Mesendoderm (in vitro differentiated cells): ENCODE results near the gene TBC1D10A.
A peak's percentile ranks its signal among the peaks of the same experiment; 100 is the strongest.

ENCODE experiments used
- DNase-seq: peaks from one replicate; pipeline ENCODE4 v3.0.0; 2013
- H2AK5ac ChIP-seq: 2 replicates; pipeline ENCODE4 v1.6.1; 2013; ENCODE audit warnings: low read length, inconsistent platforms
- H2BK120ac ChIP-seq: 2 replicates; pipeline ENCODE4 v1.6.1; 2013; ENCODE audit warnings: low read depth, mild to moderate bottlenecking, low read length, moderate library complexity, mixed read lengths
- H2BK15ac ChIP-seq: replicated peaks from 2 replicates; pipeline ENCODE4 v1.6.1; 2013; ENCODE audit warnings: low read depth, mild to moderate bottlenecking, moderate library complexity
- H2BK5ac ChIP-seq: 2 replicates; pipeline ENCODE4 v1.6.1; 2013; ENCODE audit warnings: low read length, inconsistent platforms
- H3K18ac ChIP-seq: 2 replicates; pipeline ENCODE4 v1.6.1; 2013; ENCODE audit warnings: mild to moderate bottlenecking, low read length, mixed read lengths
- H3K23ac ChIP-seq: one replicate; pipeline ENCODE4 v1.6.1; 2013; ENCODE audit warnings: low read length
- H3K27ac ChIP-seq: 2 replicates; pipeline ENCODE4 v1.5.1; 2013; ENCODE audit warnings: low read depth, mild to moderate bottlenecking, inconsistent platforms, low read length, moderate library complexity
- H3K27me3 ChIP-seq: 2 replicates; pipeline ENCODE4 v1.6.1; 2013; ENCODE audit warnings: low read length, control low read depth, mild to moderate bottlenecking, inconsistent platforms; ENCODE audit not compliant: insufficient read depth, poor library complexity
- H3K36me3 ChIP-seq: 2 replicates; pipeline ENCODE4 v1.6.1; 2013; ENCODE audit warnings: low read length, inconsistent platforms; ENCODE audit not compliant: control insufficient read depth, insufficient read depth
- H3K4ac ChIP-seq: one replicate; pipeline ENCODE4 v1.6.1; 2013; ENCODE audit warnings: low read depth, mild to moderate bottlenecking, low read length, moderate library complexity
- H3K4me1 ChIP-seq: 2 replicates; pipeline ENCODE4 v1.6.1; 2013; ENCODE audit warnings: low read depth, low read length, inconsistent platforms; ENCODE audit not compliant: control insufficient read depth
- H3K4me2 ChIP-seq: 2 replicates; pipeline ENCODE4 v1.6.1; 2013; ENCODE audit warnings: low read length
- H3K4me3 ChIP-seq: 2 replicates; pipeline ENCODE4 v1.5.1; 2013; ENCODE audit warnings: mild to moderate bottlenecking, low read length
- H3K56ac ChIP-seq: one replicate; pipeline ENCODE4 v1.6.1; 2013; ENCODE audit warnings: low read length
- H3K79me1 ChIP-seq: 2 replicates; pipeline ENCODE4 v1.6.1; 2013; ENCODE audit warnings: low read length, inconsistent platforms
- H3K79me2 ChIP-seq: 2 replicates; pipeline ENCODE4 v1.6.1; 2013; ENCODE audit warnings: mild to moderate bottlenecking, low read length; ENCODE audit not compliant: control insufficient read depth, insufficient read depth
- H3K9ac ChIP-seq: 2 replicates; pipeline ENCODE4 v1.6.1; 2013; ENCODE audit warnings: low read length, inconsistent platforms
- H4K5ac ChIP-seq: one replicate; pipeline ENCODE4 v1.6.1; 2013; ENCODE audit warnings: low read length
- H4K8ac ChIP-seq: one replicate; pipeline ENCODE4 v1.6.1; 2013; ENCODE audit warnings: low read depth, mild to moderate bottlenecking, control low read depth, low read length, moderate library complexity
- WGBS: extraction: QIAGEN DNeasy Blood & Tissue Kit; methylation state at CpG from one replicate; pipeline ENCODE4 v1.1.7; 2013; ENCODE audit warnings: low lambda C conversion rate, missing lambda C conversion rate; ENCODE audit not compliant: insufficient coverage; ENCODE audit errors: extremely low coverage; 5-methylcytosine and 5-hydroxymethylcytosine counted together

The TBC1D10A gene

GRCh38 chr22:30302810-30303138 lies 24.0 kb downstream of the TBC1D10A start:
- Histone ChIP-seq H3K4me3 (no peak overlapping the region), H3K18ac (no peak overlapping the region), H2BK5ac (no peak overlapping the region), H3K27me3 (no peaks in the 10 kb centered on the region), H3K4me1 (no peaks in the 10 kb centered on the region), H2BK120ac (no peak overlapping the region), H2BK15ac (no peak overlapping the region), H3K23ac (no peak overlapping the region), H3K56ac (no peak overlapping the region), H3K79me1 (no peaks in the 10 kb centered on the region), H3K27ac (no peak overlapping the region), H3K9ac (no peak overlapping the region), H3K79me2 (no peaks in the 10 kb centered on the region), H3K4ac (no peak overlapping the region), H4K8ac (no peak overlapping the region), H3K36me3 (no peaks in the 10 kb centered on the region), H4K5ac (no peak overlapping the region), H2AK5ac (no peak overlapping the region), H3K4me2 (no peak overlapping the region)
- no peak for DNase-seq
- no CpG with 5 or more reads among the region's 5 CpGs for whole genome bisulfite sequencing

DNA sequence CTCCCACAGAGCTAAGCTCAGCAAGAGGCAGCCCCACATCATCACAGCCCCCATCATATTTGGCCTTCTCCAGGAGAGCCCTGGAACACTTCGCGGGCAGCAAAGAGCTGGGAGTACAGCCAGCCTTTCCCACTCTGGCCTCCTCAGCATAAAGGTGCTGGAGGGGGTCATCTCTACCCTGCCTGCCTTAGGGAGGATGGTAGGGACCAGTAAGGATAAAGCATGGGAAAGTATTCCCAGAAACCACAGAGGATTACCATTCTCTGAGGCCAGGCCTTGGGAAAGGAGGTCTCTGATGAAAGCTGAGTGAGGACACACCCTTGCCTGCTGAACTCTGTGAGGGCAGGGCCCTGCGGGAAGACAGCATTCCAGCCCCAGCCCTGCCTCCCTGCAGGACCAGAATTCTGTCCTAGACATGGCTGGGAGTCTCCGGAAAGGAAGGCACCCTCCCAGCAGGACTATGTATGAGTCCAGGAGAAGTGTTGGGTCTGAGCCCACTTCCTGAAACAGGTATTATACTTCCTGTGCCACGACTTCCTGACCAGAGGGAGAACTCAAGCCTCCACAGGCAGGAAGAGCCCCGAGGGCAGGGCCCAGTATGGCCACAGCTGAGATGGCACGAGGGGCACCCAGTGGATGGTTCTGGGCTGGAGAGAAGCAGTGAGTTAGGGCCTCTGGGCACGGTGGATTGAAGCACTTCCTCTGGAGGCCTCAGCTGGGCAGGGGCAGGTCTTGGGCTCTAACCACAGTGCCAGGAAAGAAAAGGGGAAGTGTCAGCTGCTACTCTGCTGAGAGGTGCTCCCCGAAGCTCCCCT lies 24.5 kb downstream of the TBC1D10A start:
- H4K5ac ChIP-seq = no peak overlapping the region
- no peak overlapping the region for H3K9ac ChIP-seq
- H2AK5ac ChIP-seq = no peak overlapping the region
- no peak overlapping the region for H3K23ac ChIP-seq
- WGBS = no CpG with 5 or more reads among the region's 9 CpGs
- no peak overlapping the region for H4K8ac ChIP-seq
- H3K4me1 ChIP-seq = no peaks in the 10 kb centered on the region
- H3K79me1 ChIP-seq = no peaks in the 10 kb centered on the region
- no peaks in the 10 kb centered on the region for H3K27me3 ChIP-seq
- no peak overlapping the region for H3K18ac ChIP-seq
- H3K4ac ChIP-seq = no peak overlapping the region
- H3K4me3 ChIP-seq = no peak overlapping the region
- no peak overlapping the region for H2BK5ac ChIP-seq
- no peaks in the 10 kb centered on the region for H3K79me2 ChIP-seq
- H3K27ac ChIP-seq = no peak overlapping the region
- no peak overlapping the region for H3K4me2 ChIP-seq
- H2BK120ac ChIP-seq = no peak overlapping the region
- H3K36me3 ChIP-seq = no peaks in the 10 kb centered on the region
- DNase-seq = no peak
- no peak overlapping the region for H3K56ac ChIP-seq
- no peak overlapping the region for H2BK15ac ChIP-seq

DNA sequence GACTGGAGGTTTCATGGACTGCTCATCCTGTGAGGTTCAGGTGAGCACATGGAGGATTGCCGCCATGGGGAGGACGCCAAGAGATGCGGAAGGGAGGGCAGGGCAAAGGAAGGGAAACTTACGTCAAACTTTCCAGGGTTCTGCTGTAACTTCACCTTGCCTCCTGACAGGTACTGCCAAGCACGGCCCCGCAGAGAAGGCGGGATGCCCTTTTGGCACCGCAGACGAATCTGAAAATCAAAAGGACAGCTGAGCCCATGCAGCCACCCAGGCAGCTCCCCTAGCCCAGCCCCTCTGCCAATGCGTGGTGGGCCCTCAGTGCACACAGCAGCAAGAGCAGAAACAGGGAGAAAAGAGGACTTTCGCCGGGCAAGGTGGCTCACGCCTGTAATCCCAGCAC lies 27.4 kb downstream of the TBC1D10A start:
- H3K4me3 ChIP-seq = no peak overlapping the region
- no peak overlapping the region for H4K8ac ChIP-seq
- no peak overlapping the region for H2BK120ac ChIP-seq
- WGBS = no CpG with 5 or more reads among the region's 13 CpGs
- no peak overlapping the region for H2AK5ac ChIP-seq
- no peak overlapping the region for H3K4ac ChIP-seq
- H3K27ac ChIP-seq = no peak overlapping the region
- no peak overlapping the region for H3K18ac ChIP-seq
- no peaks in the 10 kb centered on the region for H3K36me3 ChIP-seq
- H3K9ac ChIP-seq = no peak overlapping the region
- no peaks in the 10 kb centered on the region for H3K4me1 ChIP-seq
- no peak overlapping the region for H2BK5ac ChIP-seq
- H3K4me2 ChIP-seq = no peak overlapping the region
- no peak overlapping the region for H3K23ac ChIP-seq
- no peak overlapping the region for H2BK15ac ChIP-seq
- H3K79me1 ChIP-seq = no peaks in the 10 kb centered on the region
- no peaks in the 10 kb centered on the region for H3K79me2 ChIP-seq
- no peak for DNase-seq
- no peaks in the 10 kb centered on the region for H3K27me3 ChIP-seq
- H3K56ac ChIP-seq = no peak overlapping the region
- H4K5ac ChIP-seq = no peak overlapping the region

DNA sequence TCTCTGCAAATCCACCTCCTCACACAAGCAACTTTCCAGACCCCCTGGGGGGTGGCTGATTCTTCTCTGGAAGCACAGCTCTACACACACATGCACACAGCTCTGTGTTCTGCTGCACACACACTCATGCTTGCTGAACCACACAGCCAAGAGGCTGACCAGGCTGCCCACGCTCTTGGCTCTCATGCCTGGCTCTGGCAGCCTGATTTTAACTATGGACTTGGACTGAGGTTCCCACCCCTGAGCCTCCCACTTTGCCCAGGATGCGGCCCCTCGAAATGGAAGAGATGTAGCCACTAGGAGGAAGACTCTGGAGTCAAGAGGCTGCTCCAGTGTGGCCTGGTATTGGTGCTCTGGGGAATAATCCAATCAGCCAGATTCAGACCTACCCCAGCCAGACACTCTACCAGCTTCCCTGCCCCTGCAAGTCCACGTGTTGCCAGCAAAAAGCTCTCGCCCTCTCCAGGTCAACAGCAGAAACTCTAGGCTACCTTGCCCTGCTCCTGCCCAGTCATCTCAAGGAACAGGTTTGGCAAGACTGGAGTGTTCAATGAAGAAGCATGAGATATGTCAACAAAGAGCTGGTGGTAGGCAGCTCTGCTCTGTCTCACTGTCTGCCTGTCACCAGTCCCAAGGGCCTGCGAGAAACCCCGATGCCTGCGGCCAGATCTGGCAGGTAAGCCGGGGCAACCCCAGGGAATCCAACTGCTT lies 28.6 kb downstream of the TBC1D10A start:
- WGBS = no CpG with 5 or more reads among the region's 9 CpGs

DNA sequence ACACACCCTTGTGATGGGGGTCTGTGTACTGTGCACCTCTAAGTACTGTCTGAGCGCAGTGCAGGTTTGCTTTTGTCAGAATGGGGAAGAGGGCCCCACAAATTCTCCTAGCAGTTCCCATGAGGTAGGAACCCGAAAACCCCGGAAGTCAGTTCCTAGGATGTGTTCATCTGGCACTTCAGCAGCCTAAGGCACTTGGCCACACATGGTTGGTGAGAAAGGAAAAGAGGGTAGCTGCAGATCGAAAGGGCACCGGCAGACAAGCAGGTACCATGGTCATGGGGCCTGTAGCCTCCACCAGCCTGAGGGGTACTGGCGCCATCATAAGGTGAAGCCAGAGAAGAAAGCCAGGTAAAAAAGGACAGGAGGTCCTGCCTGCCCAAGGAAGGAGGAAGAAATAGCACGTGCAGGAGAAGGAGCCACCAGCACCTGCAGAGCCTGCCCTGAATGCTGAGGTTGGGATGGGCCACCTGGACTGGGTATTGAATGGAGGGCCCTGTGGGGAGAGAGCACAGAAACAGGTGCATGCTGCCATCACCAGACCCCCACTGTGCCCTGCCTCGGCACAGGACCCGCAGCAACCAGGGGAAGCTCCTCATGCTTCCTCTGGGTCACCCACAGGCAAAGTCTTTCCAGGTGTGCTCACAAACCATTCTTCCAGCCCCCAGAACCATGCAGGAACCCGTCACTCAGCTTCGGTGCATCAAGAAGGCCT lies 29.3 kb downstream of the TBC1D10A start:
- H4K8ac ChIP-seq = no peak overlapping the region
- no peak for DNase-seq
- no peak overlapping the region for H3K4ac ChIP-seq
- H4K5ac ChIP-seq = no peak overlapping the region
- H2BK15ac ChIP-seq = no peak overlapping the region
- no peak overlapping the region for H3K23ac ChIP-seq
- no peak overlapping the region for H2AK5ac ChIP-seq
- H3K4me3 ChIP-seq = no peak overlapping the region
- no peak overlapping the region for H2BK120ac ChIP-seq
- no peaks in the 10 kb centered on the region for H3K27me3 ChIP-seq
- no CpG with 5 or more reads among the region's 11 CpGs for WGBS
- no peak overlapping the region for H3K27ac ChIP-seq
- H3K9ac ChIP-seq = no peak overlapping the region
- H3K79me1 ChIP-seq = no peaks in the 10 kb centered on the region
- no peak overlapping the region for H2BK5ac ChIP-seq
- H3K79me2 ChIP-seq = no peaks in the 10 kb centered on the region
- no peak overlapping the region for H3K4me2 ChIP-seq
- no peaks in the 10 kb centered on the region for H3K4me1 ChIP-seq
- no peak overlapping the region for H3K56ac ChIP-seq
- no peak overlapping the region for H3K18ac ChIP-seq
- no peaks in the 10 kb centered on the region for H3K36me3 ChIP-seq

More for the DNA sequence above, 28.6 kb downstream of the TBC1D10A start:
- Histone ChIP-seq H3K4me2 (no peak overlapping the region), H3K4me1 (no peaks in the 10 kb centered on the region), H4K5ac (no peak overlapping the region), H3K4me3 (no peak overlapping the region), H3K36me3 (no peaks in the 10 kb centered on the region), H2AK5ac (no peak overlapping the region), H2BK5ac (no peak overlapping the region), H2BK15ac (no peak overlapping the region), H3K9ac (no peak overlapping the region), H3K27me3 (no peaks in the 10 kb centered on the region), H4K8ac (no peak overlapping the region), H3K79me2 (no peaks in the 10 kb centered on the region), H3K18ac (no peak overlapping the region), H2BK120ac (no peak overlapping the region), H3K23ac (no peak overlapping the region), H3K56ac (no peak overlapping the region), H3K4ac (no peak overlapping the region), H3K27ac (no peak overlapping the region), H3K79me1 (no peaks in the 10 kb centered on the region)
- peak; percentile 38 for DNase-seq
